ENCODE measurements around the gene COL6A1. TPM values are rescaled to one million over a fixed set of nuclear protein-coding genes. Genes with fewer than 3 reads are reported as not detected.

The COL6A1 gene
- total RNA-seq, 1 experiment from 2014 or later: 19.7 TPM

GRCh38 chr21:46001821-46002681 lies 20.5 kb downstream of the COL6A1 start:
- DNase-seq (ENCODE audit: low spot score): no peak
- Histone ChIP-seq H3K4me1 (ENCODE audit: insufficient read depth, low read length, poor library complexity, severe bottlenecking) (no peaks in the 10 kb centered on the region), H3K4me3 (ENCODE audit: low read depth, low read length, poor library complexity, severe bottlenecking) (no peak overlapping the region), H3K27ac (ENCODE audit: low read depth, low read length, poor library complexity, severe bottlenecking) (no peak overlapping the region), H3K27me3 (replicated peaks; ENCODE audit: insufficient read depth, low read depth, low read length, poor library complexity) (no peaks in the 10 kb centered on the region), H3K36me3 (ENCODE audit: insufficient read depth, low read length, poor library complexity, severe bottlenecking) (no peaks in the 10 kb centered on the region), H3K9me3 (ENCODE audit: low read depth, low read length, poor library complexity, severe bottlenecking) (no peaks in the 10 kb centered on the region)
- BruUV-seq (replicated peaks): no TSS peak
- CTCF ChIA-PET: no interaction called here
- TF ChIP-seq CTCF (conservative IDR thresholded peaks at IDR 0.05; ENCODE audit: low read depth, low read length) (no peak), EZH2 (IDR thresholded peaks at IDR 0.05; ENCODE audit: borderline replicate concordance, low read depth, low read length, poor library complexity, severe bottlenecking) (no peak)
- intact Hi-C loops (cut with micrococcal nuclease; ENCODE audit: unreplicated experiment): no loop called here
- POLR2A ChIA-PET (ENCODE audit: low non-redundant PET): no interaction called here

- ChIA-PET POLR2A (ENCODE audit: low non-redundant PET) (no interaction called here), CTCF (no interaction called here)
- DNase-seq (ENCODE audit: low spot score): no peak
- Histone ChIP-seq H3K4me1 (ENCODE audit: insufficient read depth, low read length, poor library complexity, severe bottlenecking) (no peaks in the 10 kb centered on the region), H3K36me3 (ENCODE audit: insufficient read depth, low read length, poor library complexity, severe bottlenecking) (no peaks in the 10 kb centered on the region), H3K4me3 (ENCODE audit: low read depth, low read length, poor library complexity, severe bottlenecking) (no peak overlapping the region), H3K9me3 (ENCODE audit: low read depth, low read length, poor library complexity, severe bottlenecking) (no peaks in the 10 kb centered on the region), H3K27ac (ENCODE audit: low read depth, low read length, poor library complexity, severe bottlenecking) (no peak overlapping the region), H3K27me3 (replicated peaks; ENCODE audit: insufficient read depth, low read depth, low read length, poor library complexity) (no peaks in the 10 kb centered on the region)
- no TSS peak for BruUV-seq (replicated peaks)
- no peak for TF ChIP-seq EZH2 (IDR thresholded peaks at IDR 0.05; ENCODE audit: borderline replicate concordance, low read depth, low read length, poor library complexity, severe bottlenecking)
- no peak for TF ChIP-seq CTCF (conservative IDR thresholded peaks at IDR 0.05; ENCODE audit: low read depth, low read length)
- intact Hi-C loops (cut with micrococcal nuclease; ENCODE audit: unreplicated experiment): no loop called here
Observed at GRCh38 chr21:46002841-46003574, 21.4 kb downstream of the COL6A1 start.

GRCh38 chr21:46003575-46004007 lies 22.0 kb downstream of the COL6A1 start:
- POLR2A ChIA-PET (ENCODE audit: low non-redundant PET): no interaction called here
- CTCF ChIA-PET: no interaction called here

More at GRCh38 chr21:46003575-46004007, 22.0 kb downstream of the COL6A1 start:
- no peaks in the 10 kb centered on the region for H3K27me3 ChIP-seq (replicated peaks; ENCODE audit: insufficient read depth, low read depth, low read length, poor library complexity)
- BruUV-seq (replicated peaks): no TSS peak
- no peak overlapping the region for H3K27ac ChIP-seq (ENCODE audit: low read depth, low read length, poor library complexity, severe bottlenecking)
- TF ChIP-seq CTCF (conservative IDR thresholded peaks at IDR 0.05; ENCODE audit: low read depth, low read length): no peak
- TF ChIP-seq EZH2 (IDR thresholded peaks at IDR 0.05; ENCODE audit: borderline replicate concordance, low read depth, low read length, poor library complexity, severe bottlenecking): no peak
- H3K36me3 ChIP-seq (ENCODE audit: insufficient read depth, low read length, poor library complexity, severe bottlenecking): no peaks in the 10 kb centered on the region
- H3K4me3 ChIP-seq (ENCODE audit: low read depth, low read length, poor library complexity, severe bottlenecking): no peak overlapping the region
- no peaks in the 10 kb centered on the region for H3K4me1 ChIP-seq (ENCODE audit: insufficient read depth, low read length, poor library complexity, severe bottlenecking)
- no peak for DNase-seq (ENCODE audit: low spot score)
- H3K9me3 ChIP-seq (ENCODE audit: low read depth, low read length, poor library complexity, severe bottlenecking): no peaks in the 10 kb centered on the region
- intact Hi-C loops (cut with micrococcal nuclease; ENCODE audit: unreplicated experiment): no loop called here
